Endothelial cell of umbilical vein (primary cell): Measurements from ENCODE around the gene ABCA9. TPM values are rescaled to one million over a fixed set of nuclear protein-coding genes. Genes with fewer than 3 reads are reported as not detected.
A peak's percentile ranks its signal among the peaks of the same experiment; 100 is the strongest.

ENCODE experiments used
- BruUV-seq: library from RNA; stranded (reverse); fragments of 400-500 nt; replicated peaks from 2 replicates; lab custom pipeline; 2021; lab: Mats Ljungman, UMichigan
- CTCF ChIA-PET: fragments of 300-600, 350-600 bp; sonication (Branson Sonifier 250); formaldehyde crosslinking; loops from one replicate; lab custom pipeline; 2021; ENCODE audit warnings: antibody characterized with exemption, inconsistent platforms; lab: Charles Lee
- POLR2A ChIA-PET: fragments of 300-600, 350-600 bp; sonication (Branson Sonifier 250); formaldehyde crosslinking; loops from one replicate; lab custom pipeline; 2021; ENCODE audit warnings: antibody characterized with exemption, inconsistent platforms; lab: Charles Lee
- DNase-seq: peaks from one replicate; pipeline ENCODE4 v3.0.0-alpha.2; 2011; ENCODE audit warnings: low read depth, low spot score
- FAIRE-seq: peaks from 2 replicates; lab custom pipeline; 2011; peaks lifted over from hg19 to GRCh38; lab: Jason Lieb, UNC
- H2AFZ ChIP-seq: 2 replicates; pipeline ENCODE4 v1.6.0; 2012; ENCODE audit warnings: low read depth, low read length, control low read depth, inconsistent platforms
- H3K27ac ChIP-seq: 2 replicates; pipeline ENCODE4 v1.5.1; 2011; ENCODE audit warnings: low read depth, mild to moderate bottlenecking, control low read depth, low read length, moderate library complexity; ENCODE audit not compliant: insufficient read depth
- H3K27me3 ChIP-seq, 2 experiments: 2 replicates each; pipeline versions ENCODE4 v1.6.0 to v1.6.1; 2011; ENCODE audit warnings: low read length in 2 of 2, mixed read lengths in 1 of 2; ENCODE audit not compliant: control insufficient read depth in 2 of 2, insufficient read depth in 2 of 2
- H3K36me3 ChIP-seq, 2 experiments: 2 replicates in 1 of 2; 3 replicates in 1 of 2; pipeline ENCODE4 v1.5.1; 2011; ENCODE audit warnings: low read length in 2 of 2, mild to moderate bottlenecking in 1 of 2, moderate library complexity in 1 of 2; ENCODE audit not compliant: control insufficient read depth in 2 of 2, insufficient read depth in 2 of 2; ENCODE audit errors: extremely low read depth in 1 of 2
- H3K4me1 ChIP-seq: 3 replicates; pipeline ENCODE4 v1.5.1; 2011; ENCODE audit warnings: mild to moderate bottlenecking, low read length; ENCODE audit not compliant: control insufficient read depth, insufficient read depth; ENCODE audit errors: extremely low read depth
- H3K4me2 ChIP-seq: 2 replicates; pipeline ENCODE4 v1.6.1; 2011; ENCODE audit warnings: low read length, control low read depth, mixed read lengths; ENCODE audit not compliant: insufficient read depth
- H3K4me3 ChIP-seq, 3 experiments: fragments of 200-600 bp in 1 of 3; sonication (generic), shearing (Covaris generic) in 1 of 3; replicated peaks in 1 of 3; 2 replicates each; pipeline ENCODE4 v1.5.1; 2011 to 2016; ENCODE audit warnings: control low read depth in 3 of 3, low read length in 3 of 3, mild to moderate bottlenecking in 2 of 3, inconsistent platforms in 1 of 3, low read depth in 1 of 3, moderate library complexity in 1 of 3; ENCODE audit not compliant: insufficient read depth in 1 of 3
- H3K79me2 ChIP-seq: 2 replicates; pipeline ENCODE4 v1.6.0; 2012; ENCODE audit warnings: low read length, inconsistent platforms; ENCODE audit not compliant: control insufficient read depth, insufficient read depth
- H3K9ac ChIP-seq: replicated peaks from 2 replicates; pipeline ENCODE3; 2011; ENCODE audit warnings: low read length, control low read depth; ENCODE audit not compliant: insufficient read depth; ENCODE audit errors: extremely low read depth
- H3K9me1 ChIP-seq: replicated peaks from 3 replicates; pipeline ENCODE4 v1.6.0; 2011; ENCODE audit warnings: mild to moderate bottlenecking, low read length; ENCODE audit not compliant: control insufficient read depth, insufficient read depth; ENCODE audit errors: extremely low read depth
- H3K9me3 ChIP-seq: replicated peaks from 2 replicates; pipeline ENCODE4 v1.5.1; 2012; ENCODE audit warnings: low read length, inconsistent platforms; ENCODE audit not compliant: control insufficient read depth, insufficient read depth
- H4K20me1 ChIP-seq: replicated peaks from 2 replicates; pipeline ENCODE3; 2011; ENCODE audit warnings: mild to moderate bottlenecking, low read length; ENCODE audit not compliant: control insufficient read depth, insufficient read depth; ENCODE audit errors: extremely low read depth
- EZH2 ChIP-seq: IDR thresholded peaks from 2 replicates; pipeline ENCODE4 v1.6.1; 2012; ENCODE audit warnings: borderline replicate concordance, low read depth, mild to moderate bottlenecking, moderate library complexity, low read length, inconsistent platforms; ENCODE audit not compliant: severe bottlenecking
- FOS ChIP-seq: IDR thresholded peaks from 2 replicates; pipeline ENCODE4 v1.6.1; 2011; ENCODE audit warnings: mild to moderate bottlenecking, low read length, moderate library complexity, borderline replicate concordance; ENCODE audit not compliant: insufficient read depth
- GATA2 ChIP-seq: IDR thresholded peaks from 2 replicates; pipeline ENCODE4 v1.7.0; 2011; ENCODE audit warnings: low read depth, mild to moderate bottlenecking, moderate library complexity, mixed read lengths, low read length; ENCODE audit not compliant: insufficient read length, insufficient read depth
- JUN ChIP-seq: IDR thresholded peaks from 2 replicates; pipeline ENCODE4 v1.6.1; 2011; ENCODE audit warnings: borderline replicate concordance, low read depth; ENCODE audit not compliant: insufficient read length, insufficient read depth
- MYC ChIP-seq: IDR thresholded peaks from one replicate; pipeline ENCODE4 v1.6.1; 2011; ENCODE audit warnings: mild to moderate bottlenecking, low read depth, low read length
- POLR2A ChIP-seq: IDR thresholded peaks from 2 replicates; pipeline ENCODE4 v1.6.1; 2012; ENCODE audit warnings: low read depth, mild to moderate bottlenecking, control low read depth, low read length
- POLR2AphosphoS5 ChIP-seq: IDR thresholded peaks from 2 replicates; pipeline ENCODE4 v1.6.1; 2012; ENCODE audit warnings: low read depth, mild to moderate bottlenecking, control low read depth, low read length, moderate library complexity; ENCODE audit not compliant: insufficient read depth
- dilution Hi-C: fragments of 300-500 bp; cut with MboI; formaldehyde crosslinking; loops from one replicate; pipeline ENCODE4 v1.15.0; 2019; ENCODE audit warnings: low sequenced_read_pairs; ENCODE audit not compliant: extremely low pct_ligation_motif_present
- intact Hi-C: fragments of 100-400 bp; cut with micrococcal nuclease; formaldehyde crosslinking; loops from one replicate; pipeline ENCODE4 v1.10.0; 2022
- polyA plus RNA-seq, 4 experiments: library from polyadenylated mRNA; depleted of rRNA in 3 of 4; stranded (reverse) in 3 of 4; unstranded in 1 of 4; fragments of >200 nt; gene quantifications; 2 replicates each; pipeline versions ENCODE4 v1.2.1 to v1.2.3, GENCODE V29; 2011 to 2012; ENCODE audit warnings: missing spikeins in 1 of 4
- total RNA-seq: library from RNA; stranded (reverse); gene quantifications from 2 replicates; pipeline ENCODE4 v1.2.3, GENCODE V29; 2021
- TF ChIP-seq, protein P1 (sequence below), 2 donors: IDR thresholded peaks; 1 replicate in 1 of 2; 2 replicates in 1 of 2; pipeline ENCODE4 v1.5.1; 2011; ENCODE audit warnings: low read length in 2 of 2, mild to moderate bottlenecking in 2 of 2, moderate library complexity in 2 of 2, control low read depth in 1 of 2, inconsistent platforms in 1 of 2, low read depth in 1 of 2; ENCODE audit not compliant: insufficient read depth in 1 of 2; ENCODE audit errors: extremely low read depth in 1 of 2
- TF ChIP-seq, protein P2 (sequence below): IDR thresholded peaks from 2 replicates; pipeline ENCODE4 v1.6.1; 2011; ENCODE audit not compliant: insufficient read depth, insufficient read length

ABCA9 gene
- total and polyA plus RNA-seq, 2 donors (not counting 3 experiments of a cell fraction or from before 2014, with no cell fraction given): 2.7 to 7.7 TPM

DNA sequence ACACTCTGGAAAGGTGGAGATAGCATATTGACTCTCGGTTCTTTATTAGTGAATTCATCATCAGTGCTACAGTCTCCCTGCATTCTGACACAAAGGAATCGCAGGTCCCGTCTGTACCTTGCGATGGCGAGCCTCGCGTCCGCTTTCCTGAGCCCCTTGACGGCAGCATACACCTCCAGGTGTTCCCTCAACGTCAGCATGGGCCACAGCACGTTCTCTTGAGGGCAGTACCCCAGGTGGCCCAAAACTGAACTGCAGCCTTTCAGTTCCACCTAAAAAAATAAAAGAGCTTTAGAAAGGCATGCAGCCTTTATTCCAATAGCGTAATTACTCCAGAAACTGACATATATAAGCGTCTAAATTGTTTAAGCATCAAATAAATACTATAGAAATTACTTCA lies 24.2 kb upstream of the ABCA9 start:
- no peak overlapping the region for H3K4me2 ChIP-seq
- CTCF ChIA-PET: interaction anchor here (0.6 to 1.2 kb wide), 13 partner anchors 8 to 223 kb away, joined by 3 to 6 read pairs (median 3); partner anchors contain the start of gene ABCA9

DNA sequence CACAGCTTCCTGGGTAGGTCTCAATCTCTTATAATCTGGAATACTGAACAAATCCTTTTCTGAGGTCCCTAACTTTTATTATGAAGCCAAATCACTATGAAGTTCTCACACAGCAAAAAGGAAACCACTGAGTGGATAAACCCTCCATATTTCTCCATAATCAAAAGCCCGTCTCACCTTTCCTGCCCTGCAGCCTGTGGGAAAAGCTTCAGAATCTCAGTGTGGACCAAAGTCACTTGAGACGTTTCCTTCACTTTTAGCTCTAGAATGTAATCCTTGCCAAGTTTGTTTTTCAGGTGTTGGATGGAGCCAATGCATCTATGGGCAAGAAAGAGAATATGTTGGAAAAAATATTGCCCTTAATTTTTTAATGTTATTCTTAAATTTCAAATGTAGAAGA lies 22.0 kb upstream of the ABCA9 start:
- Histone ChIP-seq H3K9ac (no peak overlapping the region), H3K4me3 (no peak overlapping the region), H2AFZ (no peak overlapping the region), H3K36me3 (peaks cover 0 to 12% of the 10 kb centered on the region in 2 experiments), H3K4me2 (no peak overlapping the region), H4K20me1 (no peaks in the 10 kb centered on the region), H3K4me1 (no peaks in the 10 kb centered on the region), H3K27me3 (no peaks in the 10 kb centered on the region), H3K79me2 (no peaks in the 10 kb centered on the region), H3K9me3 (no peaks in the 10 kb centered on the region), H3K27ac (no peak overlapping the region), H3K9me1 (no peaks in the 10 kb centered on the region)
- dilution Hi-C loops: no loop called here
- TF ChIP-seq POLR2AphosphoS5: no peak
- TF ChIP-seq, protein P1, sequence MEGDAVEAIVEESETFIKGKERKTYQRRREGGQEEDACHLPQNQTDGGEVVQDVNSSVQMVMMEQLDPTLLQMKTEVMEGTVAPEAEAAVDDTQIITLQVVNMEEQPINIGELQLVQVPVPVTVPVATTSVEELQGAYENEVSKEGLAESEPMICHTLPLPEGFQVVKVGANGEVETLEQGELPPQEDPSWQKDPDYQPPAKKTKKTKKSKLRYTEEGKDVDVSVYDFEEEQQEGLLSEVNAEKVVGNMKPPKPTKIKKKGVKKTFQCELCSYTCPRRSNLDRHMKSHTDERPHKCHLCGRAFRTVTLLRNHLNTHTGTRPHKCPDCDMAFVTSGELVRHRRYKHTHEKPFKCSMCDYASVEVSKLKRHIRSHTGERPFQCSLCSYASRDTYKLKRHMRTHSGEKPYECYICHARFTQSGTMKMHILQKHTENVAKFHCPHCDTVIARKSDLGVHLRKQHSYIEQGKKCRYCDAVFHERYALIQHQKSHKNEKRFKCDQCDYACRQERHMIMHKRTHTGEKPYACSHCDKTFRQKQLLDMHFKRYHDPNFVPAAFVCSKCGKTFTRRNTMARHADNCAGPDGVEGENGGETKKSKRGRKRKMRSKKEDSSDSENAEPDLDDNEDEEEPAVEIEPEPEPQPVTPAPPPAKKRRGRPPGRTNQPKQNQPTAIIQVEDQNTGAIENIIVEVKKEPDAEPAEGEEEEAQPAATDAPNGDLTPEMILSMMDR (IDR thresholded peaks at IDR 0.05; ENCODE audit: extremely low read depth in 1 of 2, insufficient read depth in 1 of 2, low read depth in 1 of 2, low read length in 2 of 2): no peak
- TF ChIP-seq, protein P2, sequence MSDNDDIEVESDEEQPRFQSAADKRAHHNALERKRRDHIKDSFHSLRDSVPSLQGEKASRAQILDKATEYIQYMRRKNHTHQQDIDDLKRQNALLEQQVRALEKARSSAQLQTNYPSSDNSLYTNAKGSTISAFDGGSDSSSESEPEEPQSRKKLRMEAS: no peak
- TF ChIP-seq FOS: no peak
- no peak for TF ChIP-seq EZH2
- no peak for TF ChIP-seq JUN
- no peak for TF ChIP-seq GATA2
- TF ChIP-seq POLR2A: no peak
- no peak for TF ChIP-seq MYC
- no peak for FAIRE-seq
- ChIA-PET CTCF (no interaction called here), POLR2A (no interaction called here)
- no peak for DNase-seq
- intact Hi-C loops: no loop called here
- BruUV-seq: no TSS peak

More for the DNA sequence above, 24.2 kb upstream of the ABCA9 start:
- H3K4me3 ChIP-seq: no peak overlapping the region
- H2AFZ ChIP-seq: no peak overlapping the region
- intact Hi-C loops (no loop called here), dilution Hi-C loops (no loop called here)
- H3K79me2 ChIP-seq: no peaks in the 10 kb centered on the region
- H3K4me1 ChIP-seq: no peaks in the 10 kb centered on the region
- peaks cover 0 to 12% of the 10 kb centered on the region in 2 experiments for H3K36me3 ChIP-seq
- TF ChIP-seq POLR2A: no peak
- TF ChIP-seq, protein P2: no peak
- TF ChIP-seq, protein P1 (IDR thresholded peaks at IDR 0.05; ENCODE audit: extremely low read depth in 1 of 2, insufficient read depth in 1 of 2, low read depth in 1 of 2, low read length in 2 of 2): peak; percentile 5 to 38
- no peak for TF ChIP-seq MYC
- H3K27ac ChIP-seq: no peak overlapping the region
- POLR2A ChIA-PET: no interaction called here
- no peak overlapping the region for H3K9ac ChIP-seq
- no peaks in the 10 kb centered on the region for H3K9me3 ChIP-seq
- H3K9me1 ChIP-seq: no peaks in the 10 kb centered on the region
- no TSS peak for BruUV-seq
- no peaks in the 10 kb centered on the region for H4K20me1 ChIP-seq
- FAIRE-seq (no peak), DNase-seq (no peak)
- H3K27me3 ChIP-seq: no peaks in the 10 kb centered on the region
